ENCODE data around the gene KRT73.

The KRT73 gene

DNA sequence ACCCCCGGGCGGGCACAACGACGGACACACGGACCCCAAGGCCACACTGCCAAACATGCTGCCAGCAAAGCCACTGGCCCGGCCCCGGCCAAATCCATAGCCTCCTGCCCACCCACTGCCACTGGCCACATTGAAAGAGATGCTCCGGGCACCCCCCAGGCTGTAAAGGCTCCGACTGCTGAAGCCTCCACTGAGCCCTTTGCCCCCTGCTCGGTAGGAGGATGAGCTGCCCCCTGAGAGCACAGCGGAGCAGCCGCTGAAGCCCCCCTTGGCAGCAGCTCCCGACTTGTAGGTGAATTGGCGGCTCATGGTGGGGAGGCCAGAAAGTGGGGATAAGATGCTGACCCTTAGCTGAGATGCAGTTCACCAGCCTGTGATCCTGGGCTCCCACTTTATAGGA lies at the start of gene KRT73:
KRT73 (minus strand) TSS at position 344 of the 400 bp plus-strand sequence; CDS start at position 309, 35 bp downstream.
- no peak for DNase-seq

DNA sequence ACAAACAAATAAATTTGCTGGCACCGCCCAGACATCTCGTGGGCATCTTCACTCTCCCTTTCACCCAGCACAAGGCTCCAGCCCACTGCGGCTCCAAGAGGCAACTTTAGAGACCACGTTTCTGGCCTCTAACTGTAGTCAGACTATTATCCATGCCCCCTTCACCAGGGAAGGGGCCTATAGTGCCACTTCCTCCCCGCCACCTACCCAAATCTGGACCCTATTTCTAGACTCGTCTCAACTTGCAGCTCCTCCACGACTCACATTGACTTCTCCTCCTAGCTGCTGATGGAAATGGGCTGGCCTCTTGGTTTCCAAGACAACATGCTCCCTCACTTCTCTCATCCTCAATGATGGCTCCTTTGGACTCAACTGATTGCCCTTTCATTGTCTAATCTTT lies 49.6 kb upstream of the KRT73 start:
- no peak for DNase-seq

DNA sequence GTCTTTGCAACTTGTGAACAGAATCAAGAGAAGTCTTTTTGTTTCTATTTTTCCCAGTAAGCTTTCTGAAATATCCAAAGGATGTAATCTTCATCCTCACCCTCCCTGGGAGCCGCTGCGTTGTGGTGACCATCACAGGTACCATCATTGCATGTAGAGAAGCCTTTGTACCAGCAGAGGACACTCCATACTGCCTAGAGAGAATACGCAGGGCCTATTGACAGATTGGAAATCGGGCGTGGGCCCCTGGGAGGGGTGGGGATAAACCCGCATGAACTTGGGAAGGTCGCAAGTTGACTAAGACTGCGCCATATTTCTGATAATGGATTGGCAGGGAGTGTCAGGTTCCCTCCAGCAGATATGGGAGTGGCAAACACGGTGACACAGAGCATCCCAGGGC lies 49.1 kb upstream of the KRT73 start:
- DNase-seq, result no peak

GRCh38 chr12:52666471-52666870 lies 48.1 kb upstream of the KRT73 start:
- no peak for DNase-seq

DNA sequence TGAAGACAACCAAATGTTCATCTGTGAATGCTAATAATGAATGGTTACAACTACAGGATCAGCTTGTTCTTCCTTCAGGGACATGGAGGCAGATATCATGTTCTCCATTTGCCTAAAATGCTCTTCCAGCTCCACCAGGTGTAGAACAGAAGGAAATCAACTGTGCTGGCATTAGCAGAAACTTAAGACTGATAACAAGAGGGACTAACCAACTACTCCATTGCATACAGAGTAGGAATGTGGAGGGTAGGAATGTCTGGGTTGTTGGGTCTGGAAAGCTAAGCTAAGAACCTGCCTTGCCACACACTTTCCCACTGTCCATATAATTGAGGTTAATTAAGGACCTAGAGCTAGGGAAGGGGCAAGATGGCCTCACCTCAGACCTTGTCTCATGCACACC lies 45.1 kb upstream of the KRT73 start:
- DNase-seq, result no peak

GRCh38 chr12:52662918-52663229 lies 44.5 kb upstream of the KRT73 start:
- DNase-seq, result no peak

GRCh38 chr12:52662093-52662917 lies 43.9 kb upstream of the KRT73 start:
- no peak for DNase-seq

DNA sequence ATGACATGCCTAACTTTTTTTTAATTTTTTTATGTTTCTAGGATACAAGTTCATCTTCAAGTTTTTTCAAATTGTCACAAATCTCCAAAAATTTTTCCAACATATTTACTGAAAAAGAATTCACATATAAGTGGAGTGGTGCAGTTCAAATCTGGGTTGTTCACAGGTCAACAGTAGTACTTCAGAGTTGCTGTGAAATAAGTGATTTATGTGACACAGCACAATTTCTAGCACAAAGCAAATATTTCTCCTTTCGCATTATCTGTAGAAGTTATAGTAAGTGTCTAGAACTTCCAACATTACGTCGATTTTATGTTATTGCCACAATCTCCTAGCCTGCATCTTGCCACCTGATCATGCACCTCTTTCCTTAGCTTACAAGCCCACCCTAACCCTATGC lies 43.3 kb upstream of the KRT73 start:
- no peak for DNase-seq

DNA sequence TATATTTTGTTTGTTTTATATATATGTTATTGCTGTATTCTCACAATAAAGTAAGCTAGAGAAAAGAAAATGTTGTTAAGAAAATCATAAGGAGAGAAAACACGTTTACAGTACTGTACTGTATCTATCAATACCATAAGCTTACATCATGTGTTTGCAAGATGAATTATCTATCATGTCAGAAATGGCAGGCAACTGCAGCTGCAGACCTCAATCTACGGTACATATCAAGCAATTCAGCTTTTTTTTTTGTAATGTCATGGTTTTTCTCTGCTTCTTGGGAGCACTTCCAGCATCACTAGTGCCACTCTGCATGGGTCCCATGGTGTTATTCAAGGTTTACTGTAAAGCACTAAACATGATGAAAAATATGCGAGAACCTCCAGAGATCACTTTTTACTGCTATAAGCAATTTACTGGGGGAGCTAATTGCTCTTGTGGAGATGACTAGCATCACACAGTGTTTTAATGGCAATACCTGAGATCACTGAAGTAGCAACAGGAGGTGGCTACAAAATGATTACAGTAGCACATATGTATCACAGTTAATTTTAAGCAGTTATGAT lies 42.7 kb upstream of the KRT73 start:
- DNase-seq, result no peak

- no peak for DNase-seq
These were observed 41.6 kb upstream of the KRT73 start for GRCh38 chr12:52659951-52660350.

DNA sequence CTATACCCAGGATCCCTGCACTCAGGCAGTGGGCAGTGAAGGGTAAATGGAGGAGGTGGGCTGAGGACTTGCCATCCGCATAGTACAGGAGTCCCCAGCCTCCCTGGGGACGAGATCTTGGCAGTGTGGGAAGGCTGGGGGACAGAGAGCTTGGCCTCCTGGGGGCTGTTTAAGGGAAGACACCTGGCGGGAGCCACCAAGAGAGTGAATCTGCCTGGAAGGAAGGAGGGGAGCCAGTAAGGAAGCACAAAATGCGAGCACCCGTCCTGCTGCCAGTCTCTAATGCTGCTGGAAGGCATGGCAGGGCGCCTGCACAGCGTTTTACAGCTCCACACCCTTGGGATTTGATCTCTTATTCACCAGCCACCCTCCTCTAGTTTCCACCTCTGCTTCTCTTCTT lies 41.0 kb upstream of the KRT73 start:
- no peak for DNase-seq

DNA sequence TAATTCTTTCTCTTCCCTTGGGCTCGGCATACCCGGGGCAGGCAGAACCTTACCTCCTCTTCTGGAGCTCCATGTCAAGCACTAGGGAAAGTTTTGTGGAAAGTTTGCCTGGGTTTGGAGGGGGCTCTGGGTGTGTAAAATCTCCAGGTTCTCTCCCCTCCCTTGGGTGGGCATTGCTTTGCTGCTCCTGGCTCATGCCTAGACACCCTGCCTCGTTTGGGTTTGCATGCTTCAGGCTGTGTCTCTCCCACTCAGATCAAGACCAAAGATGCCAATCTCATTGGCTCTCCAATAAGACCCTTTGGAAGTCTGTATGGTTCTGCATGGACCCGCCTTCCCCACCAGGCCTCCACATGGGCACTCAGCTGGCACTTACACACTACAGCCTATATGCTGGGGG lies 39.8 kb upstream of the KRT73 start:
- no peak for DNase-seq

DNA sequence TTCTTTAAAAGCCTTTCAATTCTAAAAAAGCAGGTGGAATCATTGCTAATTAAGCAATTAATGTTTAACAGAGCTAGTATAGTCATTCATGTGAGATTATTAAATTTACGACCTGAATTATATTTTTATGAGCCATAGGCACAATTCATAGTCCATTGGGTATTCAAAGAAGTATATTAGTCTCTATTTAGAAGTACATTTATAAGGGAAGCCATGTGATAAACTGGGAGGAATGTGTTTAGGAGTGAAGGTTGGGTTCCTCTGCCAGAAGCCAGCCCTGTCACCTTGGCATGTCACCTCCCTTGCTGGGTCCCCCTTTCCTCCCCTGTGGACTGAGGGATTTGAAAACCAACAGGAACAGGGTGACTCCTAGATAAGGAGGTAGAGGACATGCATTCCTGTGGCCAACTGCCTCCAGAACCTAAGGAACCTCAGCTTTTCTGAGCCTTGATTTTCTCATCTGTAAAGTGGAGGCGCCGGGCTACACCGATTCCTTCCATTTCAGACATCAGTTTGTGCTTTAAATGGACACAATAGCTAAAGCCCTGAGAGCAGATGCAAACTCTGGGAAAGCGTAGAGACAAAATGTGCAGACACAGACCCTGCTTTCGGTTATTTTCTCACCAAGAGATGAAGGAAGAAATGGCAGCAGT lies 39.0 kb upstream of the KRT73 start:
- DNase-seq, result no peak

DNA sequence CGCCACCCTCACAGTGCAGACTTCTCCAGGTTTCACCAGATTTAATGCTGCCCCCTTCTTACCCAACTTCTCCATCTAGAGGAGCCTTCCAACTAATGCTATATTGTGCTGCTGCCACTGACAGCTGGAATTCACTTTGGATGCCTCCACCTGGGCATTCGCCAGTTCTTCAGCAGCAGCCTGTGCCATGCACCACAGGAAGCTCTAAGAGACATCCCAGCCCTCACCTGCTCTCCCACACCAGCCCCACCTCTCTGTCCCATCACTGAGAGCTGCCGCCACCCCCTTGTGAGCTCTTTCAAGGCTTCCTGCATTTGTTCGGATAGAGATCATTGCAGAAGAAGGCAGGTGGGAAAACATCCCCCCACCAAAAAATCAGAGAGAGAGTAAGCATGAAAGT lies 38.3 kb upstream of the KRT73 start:
- no peak for DNase-seq

- DNase-seq, result no peak
These were observed 37.4 kb upstream of the KRT73 start for GRCh38 chr12:52655720-52656124.

DNA sequence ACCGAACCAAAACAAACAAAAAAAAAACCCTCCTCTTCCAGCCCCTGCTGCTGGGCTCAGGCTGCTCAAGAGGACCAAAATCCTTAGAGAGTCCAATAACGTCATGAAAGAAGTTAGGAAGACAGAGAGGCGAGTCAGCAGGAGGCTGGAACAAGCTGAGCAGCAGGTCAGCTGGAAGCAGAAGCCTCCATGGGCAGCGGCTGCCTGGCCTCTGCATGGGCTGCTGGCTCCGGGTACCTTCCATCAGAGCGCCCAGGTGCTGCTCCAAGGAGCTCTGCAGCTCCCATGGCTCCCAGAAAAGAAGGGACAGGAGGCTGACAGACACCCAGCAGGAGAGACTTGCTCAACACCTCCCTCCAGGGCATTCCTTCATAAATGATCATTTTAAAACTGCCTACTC lies 36.9 kb upstream of the KRT73 start:
- DNase-seq, result no peak

DNA sequence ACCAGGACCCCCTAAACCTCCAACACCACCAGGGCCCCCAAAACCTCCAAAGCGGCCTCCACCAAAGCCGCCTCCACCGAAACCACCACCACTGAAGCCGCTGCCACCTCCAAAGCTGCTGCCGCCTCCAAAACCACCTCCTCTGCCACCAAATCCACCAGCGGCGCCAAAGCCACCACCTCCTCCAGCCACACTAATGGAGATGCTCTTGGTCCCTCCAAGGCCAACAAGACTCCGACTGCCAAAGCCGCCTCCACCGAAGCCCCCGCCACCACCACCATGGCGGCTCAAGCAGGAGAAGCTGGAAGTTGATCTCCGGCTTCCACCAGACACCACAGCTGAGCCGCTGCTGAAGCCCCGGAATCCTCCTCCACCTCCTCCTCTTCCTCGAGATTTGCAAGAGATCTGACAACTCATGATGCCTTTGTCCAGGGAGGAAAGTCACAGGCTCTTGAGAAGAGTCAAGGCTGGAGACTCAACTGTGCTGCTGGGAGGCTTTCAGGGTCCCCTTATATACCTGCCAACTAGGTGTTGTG lies 33.4 kb upstream of the KRT73 start, which contains the start of gene KRT2:
KRT2 (minus strand) TSS at position 486 of the 536 bp plus-strand sequence; CDS start at position 417, 69 bp downstream.
- no peak for DNase-seq

- DNase-seq, result no peak
These were observed 32.2 kb upstream of the KRT73 start for GRCh38 chr12:52650520-52651081.

- DNase-seq, result no peak
These were observed 30.7 kb upstream of the KRT73 start for GRCh38 chr12:52649066-52649465.

DNA sequence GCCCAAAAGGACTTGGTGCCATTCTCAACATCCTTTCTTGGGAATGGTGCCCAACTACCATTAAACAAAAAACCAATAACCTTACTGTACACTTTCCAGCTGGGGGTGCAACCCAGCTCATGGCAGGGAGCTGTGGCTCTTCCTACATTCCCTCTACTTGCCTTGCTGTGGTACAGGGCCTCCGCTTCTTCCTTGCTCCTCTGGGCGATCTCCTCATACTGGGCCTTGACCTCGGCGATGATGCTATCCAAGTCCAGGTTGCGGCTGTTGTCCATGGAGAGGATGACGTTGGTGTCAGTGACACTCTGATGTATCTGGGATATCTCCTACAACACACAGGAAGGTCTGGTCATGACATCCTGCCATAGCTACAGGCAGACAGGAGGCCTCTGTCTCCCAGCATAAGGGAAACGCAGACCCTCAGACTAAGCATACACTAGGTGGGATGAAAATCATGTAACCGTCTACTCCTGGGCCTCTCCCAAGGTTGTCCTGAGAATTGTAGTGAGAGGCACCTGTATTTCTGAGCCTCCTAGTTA lies 29.7 kb upstream of the KRT73 start:
- DNase-seq, result no peak

- DNase-seq, result no peak
These were observed 29.2 kb upstream of the KRT73 start for GRCh38 chr12:52647601-52648000.

DNA sequence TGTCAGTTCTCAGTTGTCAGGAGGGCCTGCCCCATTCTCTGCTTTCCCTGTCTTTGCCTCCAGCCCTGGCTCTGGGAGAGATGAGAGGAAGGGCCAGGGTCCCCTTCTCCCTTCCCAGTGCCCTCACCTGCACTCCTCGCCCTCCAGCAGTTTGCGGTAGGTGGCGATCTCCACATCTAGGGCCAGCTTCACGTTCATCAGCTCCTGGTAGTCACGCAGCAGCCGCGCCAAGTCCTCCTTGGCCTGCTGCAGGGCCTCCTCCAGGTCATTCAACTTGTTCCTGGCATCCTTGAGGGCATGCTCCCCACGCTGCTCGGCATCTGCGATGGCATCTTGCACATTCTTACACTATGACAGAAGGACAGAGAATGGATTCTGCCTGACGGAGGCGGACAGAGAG lies 28.3 kb upstream of the KRT73 start:
- DNase-seq, result no peak

- DNase-seq, result no peak
These were observed 27.6 kb upstream of the KRT73 start for GRCh38 chr12:52645982-52646381.
